ENCODE data around the gene STAT5B.

GRCh38 chr17:42202696-42203095, 73.5 kb downstream of the STAT5B start:
- TF ChIP-seq CTCF (IDR thresholded peaks at IDR 0.05) (no peak), POLR2A (IDR thresholded peaks at IDR 0.05) (no peak)
